NCI-H146 (cell line): Measurements from ENCODE around the gene POLR3B.
"Not testable (repeated sequence)": the region's sequence is repeated elsewhere in the genome, so short reads cannot be mapped to it uniquely, and the experiment has no call there.

ENCODE experiments used
- DNase-seq: peaks from one replicate; lab custom pipeline; 2025; lab: John Stamatoyannopoulos, UW

The POLR3B gene

GRCh38 chr12:106459534-106459933 is 102.0 kb downstream of the POLR3B start:
- no peak for DNase-seq

GRCh38 chr12:106461730-106462129 is 104.2 kb downstream of the POLR3B start:
- DNase-seq, result no peak

- not testable (repeated sequence) for DNase-seq
Measured at GRCh38 chr12:106465605-106466004, 108.1 kb downstream of the POLR3B start.

- not testable (repeated sequence) for DNase-seq
Measured at GRCh38 chr12:106475662-106476061, 118.1 kb downstream of the POLR3B start.

GRCh38 chr12:106477627-106478026 is 120.1 kb downstream of the POLR3B start:
- DNase-seq, result not testable (repeated sequence)

GRCh38 chr12:106480251-106480650 is 122.7 kb downstream of the POLR3B start:
- DNase-seq, result no peak

GRCh38 chr12:106481246-106481645 is 123.7 kb downstream of the POLR3B start:
- DNase-seq, result no peak

GRCh38 chr12:106487664-106488063 is 130.1 kb downstream of the POLR3B start:
- DNase-seq, result no peak

- no peak for DNase-seq
Measured at GRCh38 chr12:106488884-106489283, 131.3 kb downstream of the POLR3B start.

- DNase-seq, result no peak
Measured at GRCh38 chr12:106490264-106490663, 132.7 kb downstream of the POLR3B start.

GRCh38 chr12:106492857-106493256 is 135.3 kb downstream of the POLR3B start:
- DNase-seq, result no peak

- peak; percentile 30 for DNase-seq
Measured at GRCh38 chr12:106493531-106493930, 136.0 kb downstream of the POLR3B start.

- no peak for DNase-seq
Measured at GRCh38 chr12:106495354-106495965, 137.9 kb downstream of the POLR3B start.

GRCh38 chr12:106498056-106498455 is 140.5 kb downstream of the POLR3B start:
- no peak for DNase-seq

GRCh38 chr12:106499628-106500027 is 142.1 kb downstream of the POLR3B start:
- no peak for DNase-seq

- no peak for DNase-seq
Measured at GRCh38 chr12:106506691-106507090, 149.1 kb downstream of the POLR3B start.

GRCh38 chr12:106508966-106509365 is 151.4 kb downstream of the POLR3B start:
- DNase-seq, result no peak

- DNase-seq, result no peak
Measured at GRCh38 chr12:106511365-106511764, 153.8 kb downstream of the POLR3B start.

GRCh38 chr12:106517314-106517713 is 159.8 kb downstream of the POLR3B start:
- DNase-seq, result no peak

- DNase-seq, result no peak
Measured at GRCh38 chr12:106519607-106520021, 162.1 kb downstream of the POLR3B start.

- no peak for DNase-seq
Measured at GRCh38 chr12:106521901-106522300, 164.4 kb downstream of the POLR3B start.

- DNase-seq, result no peak
Measured at GRCh38 chr12:106522708-106523107, 165.2 kb downstream of the POLR3B start.

- DNase-seq, result no peak
Measured at GRCh38 chr12:106527356-106527755, 169.8 kb downstream of the POLR3B start.

GRCh38 chr12:106541201-106541600 is 183.7 kb downstream of the POLR3B start:
- no peak for DNase-seq
